HL-60/S4 treated with retinoic acid at 250 ng/mL for 4 days and 3 days (cell line): ENCODE data around the gene MRPL28.
"Not testable (repeated sequence)": the region's sequence is repeated elsewhere in the genome, so short reads cannot be mapped to it uniquely, and the experiment has no call there.

ENCODE experiments used
- in situ Hi-C: fragments of 300-500 bp; cut with MboI; formaldehyde crosslinking; loops from 2 replicates; pipeline ENCODE4 v1.7.0; 2022; ENCODE audit warnings: low sequenced_read_pairs

Gene MRPL28

DNA sequence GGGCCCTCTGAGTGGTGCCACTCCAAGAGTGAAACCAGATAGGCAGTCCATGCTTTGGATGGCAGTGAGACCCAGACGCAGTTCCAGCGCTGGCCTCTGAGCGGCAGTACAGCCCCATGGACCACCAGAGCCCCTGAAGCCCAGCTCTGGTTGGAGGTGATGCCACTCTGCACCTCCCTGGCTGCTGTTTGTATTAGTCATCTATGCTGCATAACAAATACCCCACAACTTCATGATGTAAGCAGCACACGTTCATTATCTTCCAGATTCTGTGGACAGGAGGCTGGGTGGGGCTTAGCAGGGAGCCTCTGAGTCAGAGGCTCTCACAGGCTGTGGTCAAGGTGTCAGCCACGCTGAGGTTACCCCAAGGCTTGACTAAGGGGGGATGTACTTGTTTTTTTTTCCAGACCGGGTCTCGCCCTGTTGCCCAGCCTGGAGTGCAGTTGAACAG is 21.6 kb upstream of the MRPL28 start:
- in situ Hi-C loops: no loop called here

DNA sequence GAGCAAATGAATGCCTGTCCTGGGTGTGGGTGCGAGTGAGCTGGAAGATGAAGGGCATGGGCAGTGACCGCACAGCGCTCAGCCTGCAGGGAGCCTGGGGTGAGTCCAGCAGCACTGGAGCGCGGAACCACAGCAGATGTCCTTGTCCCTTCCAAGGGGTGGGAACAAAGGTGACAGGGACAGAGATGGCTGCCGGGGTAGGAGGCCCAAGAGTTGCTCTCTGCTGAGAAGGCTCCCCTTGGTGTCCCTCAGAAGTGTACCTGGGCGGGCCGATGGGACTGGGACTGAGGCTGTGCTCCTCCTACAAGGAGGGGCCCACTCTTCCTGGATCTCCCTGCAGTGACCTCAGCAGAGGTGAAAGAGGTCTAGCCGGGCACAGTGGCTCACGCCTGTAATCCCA is 19.0 kb upstream of the MRPL28 start:
- in situ Hi-C loops: no loop called here

DNA sequence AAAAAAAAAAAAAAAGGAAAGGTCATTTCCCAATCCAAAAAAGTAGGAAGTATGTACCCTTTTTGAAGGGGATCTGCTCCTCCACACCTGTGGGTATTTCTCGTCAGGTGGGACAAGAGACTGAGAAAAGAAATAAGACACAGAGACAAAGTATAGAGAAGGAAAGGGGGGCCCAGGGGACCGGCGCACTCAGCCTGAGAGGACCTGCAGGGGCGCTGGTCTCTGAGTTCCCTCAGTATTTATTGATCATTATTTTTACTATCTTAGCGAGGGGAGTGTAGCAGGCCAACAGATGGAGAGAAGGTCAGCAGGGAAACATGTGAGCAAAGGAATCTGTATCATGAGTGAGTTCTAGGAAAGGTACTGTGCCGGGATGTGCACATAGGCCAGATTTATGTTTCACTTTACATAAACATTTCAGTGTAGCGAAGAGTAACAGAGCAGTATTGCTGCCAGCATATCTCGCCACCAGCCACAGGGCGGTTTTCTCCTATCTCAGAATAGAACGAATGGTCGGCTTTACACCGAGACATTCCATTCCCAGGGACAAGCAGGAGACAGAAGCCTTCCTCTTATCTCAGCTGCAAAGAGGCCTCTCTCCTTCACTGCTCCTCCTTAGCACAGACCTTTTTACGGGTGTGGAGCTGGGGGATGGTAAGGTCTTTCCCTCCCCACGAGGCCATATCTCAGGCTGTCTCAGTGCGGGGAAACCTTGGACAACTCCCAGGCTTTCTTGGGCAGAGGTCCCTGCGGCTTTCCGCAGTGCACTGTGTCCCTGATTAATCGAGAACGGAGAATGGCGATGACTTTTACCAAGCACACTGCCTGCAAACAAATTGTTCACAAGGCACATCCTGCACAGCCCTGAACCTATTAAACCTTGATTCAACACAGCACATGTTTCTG is 17.7 kb upstream of the MRPL28 start:
- in situ Hi-C loops: not testable (repeated sequence)

DNA sequence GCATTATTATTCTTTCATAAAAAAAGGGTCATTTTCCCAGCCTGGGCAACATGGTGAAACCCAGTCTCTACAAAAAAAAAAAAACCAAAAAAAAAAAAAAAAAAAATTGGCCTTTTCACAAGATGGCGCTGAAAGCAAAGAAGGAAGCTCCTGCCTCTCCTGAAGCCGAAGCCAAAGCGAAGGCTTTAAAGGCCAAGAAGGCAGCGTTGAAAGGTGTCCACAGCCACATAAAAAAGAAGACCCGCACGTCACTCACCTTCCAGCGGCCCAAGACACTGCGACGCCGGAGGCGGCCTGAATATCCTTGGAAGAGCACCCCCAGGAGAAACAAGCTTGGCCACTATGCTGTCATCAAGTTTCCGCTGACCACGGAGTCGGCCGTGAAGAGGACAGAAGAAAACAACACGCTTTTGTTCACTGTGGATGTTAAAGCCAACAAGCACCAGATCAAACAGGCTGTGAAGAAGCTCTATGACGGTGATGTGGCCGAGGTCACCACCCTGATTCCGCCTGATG is 16.4 kb upstream of the MRPL28 start:
- in situ Hi-C loops: no loop called here

DNA sequence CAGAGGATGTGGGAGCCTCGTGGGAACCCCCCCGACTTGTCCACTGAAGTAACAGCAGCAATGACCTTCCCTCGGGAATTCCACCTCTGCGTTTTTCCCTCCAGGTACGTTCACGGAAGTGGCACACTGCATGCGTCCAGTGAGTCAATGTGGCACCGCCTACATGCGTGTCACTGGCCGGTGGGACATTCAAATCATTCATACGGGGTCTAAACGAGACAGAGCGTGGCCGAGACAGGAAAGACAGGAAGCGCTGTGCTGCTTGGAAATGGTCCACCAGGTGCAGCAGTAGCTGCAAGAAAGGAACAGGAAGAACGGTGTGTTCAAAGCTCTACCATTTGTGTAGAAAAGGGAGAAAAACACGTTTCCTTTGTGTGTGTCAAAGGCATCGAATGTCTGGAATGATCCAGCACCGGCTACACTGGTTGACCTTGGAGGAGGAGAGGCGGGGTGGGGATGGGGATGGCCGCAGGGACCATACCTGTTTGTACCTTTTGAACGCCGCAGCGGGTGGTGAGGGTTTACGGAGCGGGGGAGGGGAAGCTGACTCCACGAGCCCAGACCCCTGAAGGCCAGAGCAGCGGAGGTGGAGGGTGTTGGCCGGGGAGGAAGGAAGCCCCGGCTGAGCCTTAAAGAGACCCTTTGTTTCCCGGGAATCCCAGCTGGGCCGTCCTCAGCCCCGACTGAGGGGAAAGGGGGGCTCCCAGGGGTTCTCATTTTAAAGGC is 13.2 kb upstream of the MRPL28 start:
- in situ Hi-C loops: no loop called here

DNA sequence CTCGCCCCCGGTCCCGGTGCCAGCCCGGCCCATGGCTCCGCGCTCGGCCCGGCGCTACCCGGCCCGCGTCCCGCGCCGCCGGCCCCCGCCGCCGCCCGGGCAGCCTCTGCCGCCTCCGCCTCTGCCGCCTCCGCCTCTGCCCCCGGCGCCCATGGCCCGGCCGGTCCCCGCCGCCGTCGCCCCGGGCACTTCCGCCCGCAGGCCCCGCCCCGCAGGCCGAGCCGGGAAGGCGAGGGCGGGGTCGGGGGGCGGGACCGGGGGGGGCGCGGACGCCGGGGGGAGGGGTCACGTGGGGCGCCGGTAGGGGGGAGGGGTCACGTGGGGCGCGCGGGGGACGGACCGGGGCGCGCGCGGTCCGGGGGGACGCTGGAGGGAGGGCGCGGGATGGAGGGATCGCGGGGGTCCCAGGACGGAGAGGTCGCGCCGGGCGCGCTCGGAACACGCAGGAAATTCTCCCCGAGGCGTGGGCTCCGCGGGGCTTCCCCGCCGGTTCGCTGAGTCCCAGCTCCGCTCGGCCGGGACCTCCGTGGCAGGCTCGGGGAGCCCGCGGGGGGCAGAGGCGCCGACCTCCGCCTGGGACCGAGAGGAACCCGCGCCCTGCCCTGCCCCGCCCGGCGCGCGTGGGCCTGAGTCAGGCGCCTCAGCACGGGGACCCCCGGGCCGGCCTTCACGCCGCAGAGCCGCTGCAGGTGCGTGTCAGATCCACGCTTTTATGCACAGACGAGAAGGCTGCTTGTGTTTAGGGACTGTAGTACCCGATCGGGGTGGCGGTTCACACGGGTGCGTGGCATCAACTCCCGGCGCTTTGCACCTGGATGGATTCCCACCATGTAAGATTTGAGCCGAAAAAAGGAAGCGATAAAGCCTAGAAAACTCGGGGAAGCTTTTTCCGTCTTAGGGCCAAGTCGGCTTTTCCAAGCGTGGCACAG is 11.7 kb upstream of the MRPL28 start, which contains the start of gene PGAP6:
TSS of gene PGAP6 (minus strand) at position 190 of the 929 bp plus-strand sequence. CDS start at position 33, 157 bp downstream.
- in situ Hi-C loops: no loop called here

DNA sequence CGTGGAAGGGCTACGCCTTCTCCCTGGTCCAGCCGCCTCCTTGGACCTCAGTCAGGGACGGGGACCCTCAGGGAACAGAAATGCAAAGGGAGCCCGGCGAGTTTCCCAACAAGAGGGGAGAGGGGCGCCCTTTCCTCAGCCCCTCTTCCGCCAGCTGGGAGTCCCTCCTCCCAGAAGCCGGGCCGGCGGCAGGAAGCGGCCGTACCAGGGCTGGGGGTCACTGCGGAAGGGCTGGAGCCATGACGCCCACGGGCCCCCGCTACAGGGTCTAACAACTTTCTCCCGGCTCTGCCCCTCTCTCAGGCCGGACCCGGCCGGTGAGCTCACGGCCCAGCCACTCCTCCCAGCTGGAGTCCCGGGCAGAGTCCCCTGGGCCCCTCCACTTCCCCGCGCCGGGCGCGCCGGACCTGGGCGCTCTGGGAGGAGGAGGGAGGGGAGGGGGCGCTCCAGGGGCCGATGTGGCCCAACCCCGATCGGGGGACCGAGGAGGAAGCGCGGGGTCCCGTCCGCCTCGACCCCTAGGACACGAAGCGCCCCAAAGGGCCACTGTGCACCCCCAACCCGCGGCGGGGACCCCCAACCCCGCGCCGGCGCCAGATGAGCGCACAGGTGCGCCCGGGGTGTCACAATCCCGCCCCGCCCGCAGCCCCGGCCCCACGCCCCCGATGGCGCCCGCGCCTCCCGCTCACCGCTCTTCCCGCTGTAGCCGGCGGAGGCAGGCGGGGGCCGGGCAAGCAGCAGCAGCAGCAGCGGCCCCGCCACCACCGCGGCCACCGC is 10.9 kb upstream of the MRPL28 start:
- in situ Hi-C loops: no loop called here

DNA sequence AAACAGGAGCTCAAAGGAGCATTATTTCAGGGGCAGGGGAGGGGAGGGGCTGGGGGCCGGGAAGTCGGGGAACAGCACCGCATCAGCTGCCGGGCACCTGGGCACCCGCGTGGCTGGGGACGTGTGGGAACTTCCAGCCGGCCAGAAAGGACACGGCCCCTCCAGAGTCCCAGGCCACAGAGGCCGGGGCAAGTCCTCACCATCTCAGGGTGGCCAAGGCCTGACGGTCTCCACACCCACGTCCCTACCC is 10.3 kb upstream of the MRPL28 start:
- in situ Hi-C loops: no loop called here

DNA sequence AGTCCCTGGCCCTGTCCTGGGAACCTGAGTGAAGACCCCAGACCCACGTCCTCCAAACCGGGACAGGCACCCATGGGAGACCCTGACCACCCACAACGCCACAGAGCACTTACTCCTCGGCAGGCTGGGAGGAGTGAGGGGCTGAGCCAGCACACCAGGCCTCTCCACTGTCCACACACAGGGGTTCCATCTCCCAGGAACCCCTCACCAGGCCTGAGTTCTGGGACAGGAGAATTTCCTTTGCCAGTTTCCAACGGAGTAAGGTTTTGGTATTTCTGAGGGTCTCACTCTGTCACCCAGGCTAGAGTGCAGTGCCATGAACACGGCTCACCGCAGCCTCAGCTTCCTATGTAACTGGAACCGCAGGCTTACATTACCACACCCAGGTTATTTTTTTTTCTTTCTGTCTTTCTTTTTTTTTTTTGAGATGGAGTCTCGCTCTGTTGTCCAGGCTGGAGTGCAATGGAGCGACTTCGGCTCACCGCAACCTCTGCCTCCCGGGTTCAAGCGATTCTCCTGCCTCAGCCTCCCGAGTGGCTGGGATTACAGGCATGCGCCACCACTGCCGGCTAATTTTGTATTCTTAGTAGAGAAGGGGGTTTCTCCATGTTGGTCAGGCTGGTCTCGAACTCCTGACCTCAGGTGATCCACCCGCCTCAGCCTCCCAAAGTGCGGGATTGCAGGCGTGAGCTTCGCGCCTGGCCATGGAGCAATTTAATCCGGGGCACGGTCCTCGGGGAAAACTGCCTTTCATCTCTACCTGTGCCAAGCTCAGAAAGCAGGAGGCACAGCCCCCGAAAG is 9.8 kb upstream of the MRPL28 start:
- in situ Hi-C loops: no loop called here

DNA sequence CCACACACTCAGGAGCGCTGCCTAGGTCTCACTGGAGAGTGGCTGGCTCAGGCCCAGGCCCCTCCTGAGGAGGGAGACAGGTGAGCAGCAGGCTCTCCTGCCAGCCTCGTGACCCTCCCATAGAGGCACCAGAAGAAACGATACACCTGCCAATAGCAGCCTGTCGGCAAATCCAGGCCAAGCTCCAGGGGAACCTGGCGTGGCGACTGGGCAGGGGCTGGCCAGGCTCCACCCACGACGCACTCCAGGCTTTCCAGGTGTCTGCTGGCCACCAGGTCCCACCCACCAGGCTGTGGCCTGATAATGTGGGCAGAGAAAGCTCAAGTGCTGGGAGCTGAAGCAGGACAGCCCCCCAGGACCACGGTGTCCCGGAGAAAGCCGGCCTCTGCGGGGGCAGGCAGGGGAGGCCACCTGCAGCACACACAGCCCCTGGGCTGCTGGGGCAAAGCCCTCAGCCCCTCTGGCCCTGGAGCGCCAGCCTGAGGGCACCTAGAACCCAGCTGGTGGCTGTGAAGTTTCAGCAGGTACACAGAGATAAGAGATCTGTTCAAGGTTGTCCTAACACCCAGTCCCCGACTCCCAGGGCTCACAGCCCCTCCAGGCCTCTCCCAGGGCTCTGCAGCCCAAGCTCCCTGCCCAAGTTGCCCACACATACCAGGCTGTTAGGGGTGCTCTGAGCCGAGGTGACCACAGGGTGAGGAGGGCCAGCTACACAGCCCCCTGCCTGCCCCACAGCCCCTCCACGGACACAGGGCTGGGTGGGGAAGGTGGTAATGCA is 9.0 kb upstream of the MRPL28 start:
- in situ Hi-C loops: no loop called here

DNA sequence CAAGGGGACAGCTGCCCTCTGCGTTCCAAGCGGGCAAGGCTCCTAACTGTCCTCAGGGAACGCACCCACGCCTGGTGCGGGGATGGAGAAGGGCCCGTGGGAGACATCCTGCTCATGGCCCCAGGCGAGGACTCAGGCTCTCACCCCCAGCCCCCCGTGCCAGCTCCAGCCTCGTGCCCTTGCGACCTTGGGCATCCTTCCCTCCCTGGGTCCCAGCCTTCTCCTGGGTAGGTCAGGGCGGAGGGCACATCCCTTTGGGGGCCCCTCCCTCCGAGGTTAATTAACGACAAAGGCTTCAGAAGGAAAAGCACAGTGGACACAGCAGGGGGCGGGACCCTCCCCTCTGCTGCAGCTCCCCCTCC is 8.5 kb upstream of the MRPL28 start:
- in situ Hi-C loops: no loop called here

DNA sequence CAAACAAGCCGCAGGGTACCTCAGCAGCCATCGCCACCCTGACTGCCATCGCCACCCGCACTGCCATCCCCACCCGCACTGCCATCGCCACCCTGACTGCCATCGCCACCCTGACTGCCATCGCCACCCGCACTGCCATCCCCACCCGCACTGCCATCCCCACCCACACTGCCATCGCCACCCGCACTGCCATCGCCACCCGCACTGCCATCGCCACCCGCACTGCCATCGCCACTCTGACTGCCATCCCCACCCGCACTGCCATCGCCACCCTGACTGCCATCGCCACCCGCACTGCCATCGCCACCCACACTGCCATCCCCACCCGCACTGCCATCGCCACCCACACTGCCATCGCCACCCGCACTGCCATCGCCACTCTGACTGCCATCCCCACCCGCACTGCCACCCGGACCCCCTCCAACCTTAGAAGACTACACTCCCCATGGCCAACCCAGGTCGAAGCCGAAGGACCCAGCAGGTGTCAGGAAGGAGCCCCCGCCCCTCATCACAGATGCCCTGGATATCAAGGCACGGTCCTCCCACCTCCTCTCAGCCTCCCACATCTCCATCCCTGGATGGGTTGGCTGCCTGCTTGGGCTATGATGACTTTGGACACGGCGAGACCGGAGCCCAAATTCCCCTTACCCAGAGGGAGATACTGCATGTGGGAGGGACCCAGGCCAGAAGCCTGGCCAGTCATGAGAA is 7.9 kb upstream of the MRPL28 start:
- in situ Hi-C loops: not testable (repeated sequence)

DNA sequence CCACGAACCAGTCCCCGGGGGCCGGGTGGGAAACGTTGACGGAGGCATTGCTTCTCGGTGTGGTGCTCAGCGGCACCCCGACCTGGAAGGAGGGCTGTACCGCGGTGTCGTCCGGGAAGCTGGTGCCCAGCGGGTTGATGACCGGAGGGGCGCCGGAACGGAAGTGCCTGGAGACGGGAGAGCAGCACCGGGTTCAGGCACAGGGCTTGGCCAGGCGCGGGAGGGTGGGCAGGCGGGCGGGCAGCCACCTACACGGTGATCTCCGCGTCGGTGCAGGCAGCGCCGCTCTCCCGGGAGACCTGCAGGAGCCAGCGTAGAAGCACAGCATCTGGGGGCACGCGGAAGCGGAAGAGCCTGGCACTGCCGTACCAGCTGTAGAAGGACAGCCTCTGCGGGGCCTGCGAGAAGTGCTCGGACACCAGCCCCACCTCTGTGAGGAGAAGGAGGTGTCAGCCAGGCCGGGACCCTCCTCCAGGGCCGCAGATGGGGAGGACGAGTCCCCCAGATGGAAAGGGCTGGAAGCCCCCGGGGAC is 7.1 kb upstream of the MRPL28 start:
- in situ Hi-C loops: no loop called here

DNA sequence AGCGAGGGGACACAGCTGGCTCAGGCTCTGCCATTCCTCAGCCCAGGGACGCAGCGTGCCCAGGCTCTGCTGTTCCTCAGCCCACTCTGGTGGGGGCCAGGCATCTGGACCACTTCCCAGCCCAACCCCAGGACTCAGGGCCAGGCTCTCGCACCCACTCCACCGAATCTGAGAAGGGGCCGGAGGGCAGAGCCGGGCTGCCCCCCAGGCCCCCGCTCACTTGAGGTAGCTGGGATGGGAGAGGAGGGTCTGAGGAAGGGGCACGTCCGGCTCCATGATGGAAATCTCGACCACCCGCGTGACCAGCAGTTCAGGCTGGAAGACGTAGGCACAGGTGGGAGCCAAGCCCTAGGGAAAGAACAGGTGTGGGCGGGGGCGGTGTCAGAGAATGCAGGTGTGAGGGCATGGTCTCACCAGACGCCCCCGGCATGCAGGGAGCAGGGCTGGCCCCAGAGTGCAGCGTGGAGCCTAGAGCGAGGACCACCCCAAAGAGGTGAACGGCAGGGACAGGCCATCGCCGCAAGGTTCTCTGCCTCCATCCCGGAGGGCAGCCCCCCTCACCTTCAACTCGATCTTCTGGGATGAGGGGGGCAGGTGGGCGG is 6.6 kb upstream of the MRPL28 start:
- in situ Hi-C loops: no loop called here

DNA sequence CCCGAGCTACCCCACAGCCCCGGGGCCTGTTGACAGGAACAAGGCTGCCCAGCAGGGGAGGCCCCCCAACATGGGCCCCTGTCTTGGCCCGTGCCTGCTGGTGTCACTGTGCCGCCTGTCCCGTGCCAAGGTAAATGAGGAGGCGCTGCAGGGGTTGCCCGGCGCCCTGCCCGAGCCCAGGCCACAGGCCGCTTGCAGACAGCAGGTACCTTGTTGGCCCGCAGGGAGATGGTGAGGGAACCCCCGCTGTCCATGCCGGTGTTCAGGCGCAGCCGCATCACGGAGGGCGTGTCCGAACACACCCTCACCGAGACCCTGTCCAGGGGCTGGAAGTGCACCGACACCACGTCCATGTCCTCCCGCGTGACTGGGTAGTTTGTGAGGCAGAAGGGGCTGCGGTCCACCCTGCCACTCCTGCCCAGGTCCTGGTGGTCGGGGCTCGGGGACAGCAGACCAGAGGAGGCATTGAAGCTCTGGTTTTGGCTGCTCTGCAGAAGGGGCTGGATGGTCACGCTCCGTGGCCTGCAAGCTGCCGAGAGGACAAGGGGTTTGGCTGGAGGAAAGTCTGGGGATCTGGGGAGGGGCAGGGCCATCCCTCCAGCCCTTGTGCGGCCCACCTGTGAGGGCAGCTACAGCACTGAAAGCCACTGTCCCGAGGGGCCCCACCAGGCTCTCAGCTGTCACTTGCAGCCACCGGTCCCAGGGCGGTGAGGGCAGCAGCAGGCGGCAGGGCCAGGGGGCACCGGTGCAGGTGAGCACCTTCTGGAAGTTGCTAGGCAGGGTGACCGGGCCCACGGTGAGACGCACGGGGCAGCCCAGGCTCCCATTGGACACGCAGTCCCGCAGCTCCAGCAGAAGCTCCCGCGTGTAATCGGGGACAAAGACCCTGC is 5.8 kb upstream of the MRPL28 start:
- in situ Hi-C loops: no loop called here

DNA sequence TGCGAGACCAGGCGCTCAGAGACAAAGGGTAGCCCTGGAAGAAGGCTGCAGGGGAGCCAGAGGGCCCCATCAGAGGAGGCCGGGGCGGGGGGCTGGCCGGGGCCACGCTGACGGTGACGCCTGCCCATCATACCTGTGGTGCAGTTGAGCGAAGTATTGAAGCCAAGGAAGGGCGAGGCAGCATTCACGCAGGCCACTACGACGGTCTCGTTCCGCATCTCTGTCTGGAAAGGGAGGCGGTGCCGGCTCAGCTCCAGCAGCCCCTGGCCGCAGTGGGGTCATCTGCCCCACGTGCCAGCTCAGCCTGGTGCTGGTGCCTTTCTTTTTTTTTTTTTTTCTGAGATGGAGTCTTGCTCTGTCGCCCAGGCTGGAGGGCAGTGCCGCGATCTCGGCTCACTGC is 4.9 kb upstream of the MRPL28 start:
- in situ Hi-C loops: no loop called here

DNA sequence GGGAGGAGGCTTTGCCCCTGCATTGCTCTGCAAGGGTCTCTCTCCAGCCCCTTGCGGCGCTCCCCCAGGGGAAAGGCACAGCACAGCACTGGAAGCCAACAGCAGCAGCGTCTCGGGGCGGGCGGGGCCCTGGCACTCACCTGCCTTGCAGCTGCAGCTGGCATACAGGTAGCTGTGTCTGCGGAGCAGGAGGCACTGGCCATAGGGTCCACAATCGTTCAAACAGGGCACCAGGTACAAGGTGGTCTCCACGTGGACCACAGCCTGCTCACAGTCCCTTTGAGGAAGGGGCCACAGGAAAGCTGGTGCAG is 4.2 kb upstream of the MRPL28 start:
- in situ Hi-C loops: no loop called here
